ENCODE data around the gene RHBDD1.
A peak's percentile ranks its signal among the peaks of the same experiment; 100 is the strongest.
"Not testable (repeated sequence)": the region's sequence is repeated elsewhere in the genome, so short reads cannot be mapped to it uniquely, and the experiment has no call there.

RHBDD1 gene

DNA sequence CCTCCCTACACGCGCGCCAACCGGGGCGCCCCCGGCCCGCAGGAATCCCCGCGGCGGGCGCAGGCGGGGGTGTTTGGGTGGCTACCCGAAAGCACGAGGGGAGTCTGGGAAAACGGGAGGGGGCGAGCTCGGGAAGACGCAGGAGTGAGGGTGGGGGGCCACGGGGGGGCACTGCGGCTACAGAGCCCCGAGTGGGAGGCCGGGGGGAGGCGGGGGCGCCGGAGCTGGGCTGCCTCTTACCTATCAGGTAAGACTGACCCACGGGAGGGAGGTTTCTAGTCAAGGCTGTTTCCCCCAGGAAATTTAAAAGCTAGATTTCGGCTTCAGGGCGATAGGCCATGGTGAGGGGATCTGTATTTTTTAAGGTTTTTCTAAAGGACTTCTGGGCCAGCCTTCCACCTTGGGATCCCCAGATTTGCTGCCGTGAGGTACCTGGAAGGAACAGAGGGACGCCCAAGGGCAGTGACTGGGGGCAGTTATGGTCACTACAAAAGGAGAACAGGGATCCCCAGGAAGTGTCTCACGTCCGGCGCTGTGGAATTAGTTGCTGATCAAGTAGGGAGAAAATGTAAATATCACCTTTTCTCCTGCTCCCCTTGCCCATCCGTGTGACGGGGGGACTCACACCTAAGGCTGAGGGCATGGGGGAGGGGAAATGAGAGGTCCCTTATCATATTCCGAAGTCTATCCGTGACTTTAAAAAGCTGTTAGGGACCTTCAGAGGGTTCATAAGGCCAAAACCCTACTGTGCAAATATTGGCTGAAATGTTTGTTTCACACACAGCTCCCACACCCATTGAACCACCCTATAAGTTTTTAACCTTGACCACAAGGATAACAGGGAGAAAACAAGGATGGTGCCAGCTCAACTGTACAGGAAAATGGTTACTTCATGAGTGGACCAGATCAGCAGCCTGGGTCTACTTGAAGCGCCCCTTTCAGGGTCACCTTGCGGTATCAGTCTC, 35.6 kb upstream of the RHBDD1 start:
- DNase-seq, result no peak

DNA sequence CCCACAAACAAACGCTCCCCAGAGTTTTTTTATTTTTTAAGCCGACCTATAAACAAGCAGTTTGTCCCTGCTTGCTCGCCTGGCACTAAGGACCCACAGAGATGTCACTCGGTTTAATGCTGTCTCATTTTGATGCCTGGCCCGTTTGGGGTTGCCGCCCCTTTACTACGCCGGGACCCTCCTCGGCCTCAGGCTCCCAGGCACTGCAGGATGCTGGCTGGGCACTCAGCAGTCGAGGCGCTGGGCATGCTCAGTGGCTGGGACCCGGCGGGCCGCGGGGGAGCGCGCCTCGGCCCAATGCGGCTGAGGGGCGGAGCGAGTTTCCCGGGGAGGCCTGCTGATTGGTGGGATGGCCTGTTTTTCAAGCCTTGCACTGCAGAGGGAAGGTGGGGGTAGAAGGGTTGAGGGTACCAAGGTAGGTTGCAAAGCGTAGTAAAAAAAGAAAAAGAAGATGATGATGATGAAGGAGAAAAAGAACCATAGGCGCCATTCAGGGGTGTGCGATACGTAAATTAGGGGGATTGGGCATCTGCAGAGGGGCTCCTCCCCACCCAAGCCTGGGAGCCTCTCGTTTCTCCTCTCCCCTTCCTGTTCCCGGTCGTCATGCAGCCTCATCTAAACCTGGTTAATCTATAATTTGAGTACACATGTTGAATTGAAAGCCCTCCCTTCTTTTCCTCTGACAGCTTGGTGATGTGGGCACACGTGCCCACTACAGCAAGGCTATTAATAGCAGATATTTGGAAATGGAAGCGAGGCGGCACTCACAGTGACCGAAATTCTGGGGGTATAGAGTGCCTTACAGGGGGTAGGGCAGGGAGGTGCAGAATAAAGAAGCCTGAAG, 34.7 kb upstream of the RHBDD1 start:
- peak; percentile 74 to 80 for DNase-seq

DNA sequence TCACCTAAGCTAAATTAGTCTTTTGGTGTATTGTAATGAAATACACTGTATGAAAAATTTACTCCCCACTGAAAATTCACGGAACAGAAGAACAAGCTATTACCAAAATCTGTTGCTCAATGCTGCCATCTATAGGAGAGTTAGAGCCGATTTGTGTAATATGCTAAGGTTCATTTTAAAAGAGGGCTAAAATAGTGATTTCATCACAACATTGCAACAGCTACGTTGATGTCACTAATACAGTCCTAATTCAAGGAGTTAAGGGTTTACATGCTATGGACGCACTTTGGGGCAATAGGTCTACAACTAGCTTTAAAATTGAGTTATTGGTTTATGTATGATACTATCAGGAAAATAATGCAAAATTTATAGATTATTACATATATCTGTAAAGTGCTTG, 33.3 kb upstream of the RHBDD1 start:
- peak in 1 of 2 donors; percentile 80 for DNase-seq

DNA sequence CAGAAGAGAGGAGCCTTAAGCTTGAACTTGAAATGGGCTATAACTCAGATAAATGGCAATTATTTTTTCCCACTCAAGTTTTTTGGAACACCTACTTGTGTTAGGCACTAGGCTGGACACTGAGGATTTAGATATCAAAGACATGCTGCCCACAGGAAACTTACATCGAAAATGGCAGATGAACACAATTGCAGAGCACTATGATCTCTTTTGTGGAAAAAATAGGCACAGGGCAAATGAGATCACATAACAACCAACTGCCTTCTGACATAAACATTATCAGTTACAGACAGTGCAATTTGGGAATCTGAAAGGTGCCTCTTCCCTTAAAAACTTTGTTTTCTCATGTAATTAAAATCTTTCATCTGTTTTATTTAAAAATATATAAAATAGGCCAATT, 32.4 kb upstream of the RHBDD1 start:
- DNase-seq, result no peak

DNA sequence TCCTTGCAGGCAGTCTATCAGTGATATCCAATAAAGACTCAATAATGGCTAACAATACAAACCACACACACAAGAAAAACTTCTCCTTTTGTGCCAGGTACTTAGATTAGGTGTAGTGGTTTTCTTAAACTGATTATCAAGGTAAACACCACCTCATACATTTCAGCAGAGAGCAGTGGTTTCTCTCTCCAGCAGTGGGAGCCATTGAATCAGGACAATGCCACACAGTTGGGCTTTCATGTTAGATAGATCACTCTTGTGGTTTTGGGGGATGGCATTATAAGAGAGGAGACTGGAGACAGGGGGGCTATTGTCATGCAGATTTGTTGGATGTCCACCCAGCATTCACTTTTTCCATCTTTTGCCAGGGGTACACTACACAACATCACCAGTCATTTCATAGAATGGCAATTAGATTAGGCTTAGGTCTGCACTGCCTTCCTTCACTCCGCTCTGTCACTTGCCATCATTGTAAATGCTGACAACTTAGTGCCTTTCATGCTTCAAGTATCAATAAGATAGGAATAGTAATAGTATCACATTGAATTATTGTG, 22.6 kb upstream of the RHBDD1 start:
- no peak for DNase-seq

DNA sequence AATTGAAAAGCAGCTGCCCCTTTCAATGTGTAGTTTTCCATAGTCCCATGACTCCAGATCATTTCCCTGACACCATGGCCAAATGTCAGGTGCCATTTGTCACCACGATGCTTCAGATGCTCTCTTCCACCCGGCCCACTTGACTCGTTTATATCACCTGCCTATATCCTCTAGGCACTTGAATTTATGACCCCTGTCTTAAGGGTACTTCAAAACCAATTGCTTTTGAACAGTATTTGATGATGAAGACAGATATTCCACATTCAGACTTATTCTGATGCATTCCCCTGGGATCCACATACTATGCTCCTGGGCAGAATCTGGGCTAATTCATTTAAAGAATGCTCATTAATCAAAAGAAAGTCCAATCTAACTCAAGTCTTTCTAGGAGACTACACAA, 16.9 kb upstream of the RHBDD1 start:
- no peak for DNase-seq

DNA sequence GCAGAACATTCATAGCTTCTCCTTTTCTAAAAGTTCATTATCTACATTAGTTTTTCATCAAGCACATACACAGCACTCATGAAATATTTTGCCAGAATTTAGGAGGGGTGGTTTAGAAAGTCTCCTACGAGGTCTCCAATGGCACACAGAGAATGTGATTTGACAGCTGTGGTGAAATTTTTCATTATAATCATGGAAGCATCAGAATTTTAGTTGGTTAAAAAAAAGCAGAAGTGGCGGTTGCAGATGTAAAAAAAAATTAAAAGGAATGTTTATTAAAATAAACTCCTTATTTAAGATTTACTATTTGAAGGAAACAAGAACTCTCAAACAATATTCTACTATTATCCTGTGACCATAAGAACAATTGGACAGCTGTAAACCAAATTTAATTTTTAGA, 10.8 kb upstream of the RHBDD1 start:
- no peak for DNase-seq

DNA sequence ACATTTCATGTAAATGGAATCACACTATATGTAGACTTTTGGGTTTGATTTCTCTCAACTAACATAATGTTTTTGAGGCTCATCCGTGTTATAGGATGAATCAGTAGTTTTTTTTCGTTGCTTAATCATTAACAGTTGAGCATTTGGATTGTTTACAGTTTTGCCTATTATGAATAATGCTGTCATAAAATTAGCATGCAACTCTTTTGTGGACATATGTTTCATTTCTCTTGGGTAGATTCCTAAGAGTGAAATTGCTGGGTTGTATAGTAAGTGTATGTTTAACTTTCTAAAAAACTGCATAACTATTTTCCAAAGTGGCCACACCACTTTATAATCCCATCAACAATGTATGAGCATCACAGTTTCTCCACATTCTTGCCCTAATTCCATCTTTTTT, 7.7 kb upstream of the RHBDD1 start:
- DNase-seq, result no peak

DNA sequence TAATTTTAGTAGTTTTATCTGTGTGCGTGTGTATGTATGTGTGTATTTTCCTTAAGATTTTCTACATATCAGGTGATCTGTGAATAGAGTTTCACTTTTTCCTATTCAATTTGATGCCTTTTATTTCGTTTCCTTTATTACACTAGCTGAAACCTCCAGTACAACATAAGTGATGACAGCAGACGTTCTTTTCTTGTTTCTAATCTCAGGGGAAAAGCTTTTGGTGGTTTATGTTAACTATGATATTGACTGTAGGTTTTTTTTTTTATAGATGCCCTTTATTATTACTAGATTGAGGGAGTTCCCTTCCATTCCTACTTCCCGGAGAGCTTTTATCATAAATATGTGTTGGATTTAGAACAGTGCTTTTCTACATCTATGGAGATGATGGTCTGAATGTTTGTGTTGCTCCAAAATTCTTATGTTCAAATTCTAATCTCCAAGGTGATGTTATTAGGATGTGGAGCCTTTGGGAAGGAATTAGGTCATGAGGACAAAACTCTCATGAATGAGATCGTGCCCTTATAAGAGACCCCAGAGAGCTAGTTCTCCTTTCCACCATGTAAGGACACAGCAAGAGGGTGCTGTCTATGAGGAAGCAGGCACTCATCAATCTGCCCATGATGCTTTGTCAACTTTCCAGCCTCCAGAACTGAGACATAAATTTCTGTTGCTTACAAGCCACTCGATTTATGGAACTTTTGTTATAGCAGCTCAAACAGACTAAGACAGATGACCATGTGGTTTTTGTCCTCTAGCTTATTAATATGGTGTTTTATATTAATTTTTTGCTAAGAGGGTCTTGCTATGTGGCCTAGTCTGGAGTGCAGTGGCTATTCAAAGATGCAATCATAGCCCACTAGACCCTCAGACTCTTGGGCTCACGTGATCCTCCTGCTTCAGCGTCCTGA, 5.9 kb upstream of the RHBDD1 start:
- no peak for DNase-seq

DNA sequence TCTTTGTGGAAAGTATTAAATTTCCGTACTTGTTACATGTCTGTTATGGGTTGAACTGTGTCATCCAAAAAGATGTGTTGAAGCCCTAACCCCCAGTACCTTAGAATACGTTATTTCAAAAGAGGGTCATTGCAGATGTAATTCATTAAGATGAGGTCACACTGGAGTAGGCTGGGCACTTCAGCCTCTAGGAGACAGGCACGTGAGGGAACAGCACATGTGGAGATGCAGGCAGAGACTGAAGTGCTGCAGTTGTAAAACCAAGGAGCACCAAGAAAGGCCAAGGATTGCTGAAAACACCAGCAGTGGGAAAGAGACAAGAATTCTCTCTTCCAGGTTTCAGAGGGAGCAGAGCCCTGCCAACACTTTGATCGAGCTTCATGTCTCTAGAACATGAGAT, 4.6 kb upstream of the RHBDD1 start:
- no peak for DNase-seq

DNA sequence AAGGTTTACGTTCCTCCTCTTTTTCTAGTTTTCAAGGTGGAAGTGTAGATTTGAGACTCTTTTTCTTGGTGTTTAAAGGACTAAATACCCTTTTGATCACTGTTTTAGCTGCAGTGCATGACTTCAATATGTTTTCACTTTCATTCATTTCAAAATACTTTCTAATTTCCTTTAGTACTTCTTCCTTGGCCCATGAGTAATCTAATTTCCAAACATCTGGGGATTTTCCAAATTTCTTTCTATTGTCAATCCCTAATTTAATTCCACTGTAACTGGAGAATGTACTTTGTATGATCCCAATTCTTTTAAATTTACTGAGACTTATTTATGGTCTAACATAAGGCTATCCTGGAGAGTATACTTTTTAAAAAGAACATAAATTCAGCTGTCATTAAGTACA, 3.8 kb upstream of the RHBDD1 start:
- DNase-seq, result no peak

DNA sequence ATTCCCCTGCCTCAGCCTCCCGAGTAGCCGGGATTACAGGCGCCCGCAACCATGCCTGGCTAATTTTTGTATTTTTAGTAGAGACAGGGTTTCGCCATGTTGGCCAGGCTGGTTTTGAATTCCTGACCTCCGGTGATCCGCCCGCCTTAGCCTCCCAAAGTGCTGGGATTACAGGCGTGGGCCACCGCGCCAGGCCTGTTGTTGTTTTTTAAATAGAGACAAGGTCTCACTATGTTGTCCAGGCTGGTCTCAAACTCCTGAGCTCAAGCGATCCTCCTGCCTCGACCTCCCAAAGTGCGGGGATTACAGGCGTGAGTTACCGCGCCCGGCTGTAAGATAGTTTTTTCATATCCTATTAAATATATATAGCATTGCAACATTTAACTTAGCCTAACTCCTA, 974 bp upstream of the RHBDD1 start:
- DNase-seq, result not testable (repeated sequence)

DNA sequence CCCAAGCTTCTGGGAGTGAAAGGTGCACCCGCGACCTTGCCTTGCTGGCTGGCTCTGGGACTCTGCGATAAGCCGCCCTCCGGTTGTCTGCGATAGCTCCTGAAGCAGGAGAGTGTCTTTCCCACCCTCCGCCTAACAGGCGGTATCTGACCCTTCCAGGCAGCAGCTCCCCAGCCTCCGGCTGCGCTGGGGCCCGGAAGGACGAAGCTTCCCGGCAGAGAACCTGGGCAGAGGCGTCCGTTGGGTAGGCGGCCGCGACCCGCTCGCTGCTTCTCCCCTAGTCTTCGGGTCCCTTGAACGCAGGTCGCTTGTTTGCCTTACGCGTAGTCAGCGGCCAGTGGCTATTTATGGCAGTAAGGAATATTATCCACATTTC, 446 bp upstream of the RHBDD1 start:
- no peak for DNase-seq

DNA sequence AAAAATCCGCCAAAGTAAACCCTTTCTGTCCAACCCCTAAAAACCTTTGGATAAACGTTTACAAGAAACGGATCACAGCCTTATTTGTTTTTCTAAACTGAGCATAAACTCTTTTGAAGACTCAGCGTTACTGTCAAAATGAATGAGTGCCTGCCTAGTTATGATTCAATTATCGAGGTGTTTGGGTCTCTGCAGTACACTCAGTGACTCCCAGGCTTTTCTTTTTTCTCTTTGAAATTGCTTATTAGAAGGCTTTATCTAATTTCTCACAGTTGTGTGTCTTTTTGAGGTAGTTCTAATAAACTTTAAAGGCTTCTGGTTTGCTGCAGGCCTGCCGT, 663 bp downstream of the RHBDD1 start:
- DNase-seq, result no peak

DNA sequence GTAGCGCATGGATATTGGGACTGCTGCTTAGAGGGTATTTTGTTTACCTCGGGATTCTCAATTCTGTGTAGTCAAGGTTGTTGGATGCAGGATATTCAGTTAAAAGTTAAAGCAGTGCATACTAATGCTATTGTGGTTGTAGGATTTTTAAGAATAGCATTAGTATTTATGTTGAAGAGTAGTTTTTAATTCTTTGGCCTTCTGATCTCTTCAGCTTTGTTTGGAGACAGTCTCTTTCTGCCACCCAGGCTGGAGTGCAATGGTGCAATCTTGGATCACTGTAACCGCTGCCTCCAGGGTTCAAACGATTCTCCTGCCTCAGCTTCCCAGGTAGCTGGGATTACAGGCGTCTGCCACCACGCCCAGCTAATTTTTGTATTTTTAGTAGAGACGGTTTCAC, 1.5 kb downstream of the RHBDD1 start:
- DNase-seq, result no peak

DNA sequence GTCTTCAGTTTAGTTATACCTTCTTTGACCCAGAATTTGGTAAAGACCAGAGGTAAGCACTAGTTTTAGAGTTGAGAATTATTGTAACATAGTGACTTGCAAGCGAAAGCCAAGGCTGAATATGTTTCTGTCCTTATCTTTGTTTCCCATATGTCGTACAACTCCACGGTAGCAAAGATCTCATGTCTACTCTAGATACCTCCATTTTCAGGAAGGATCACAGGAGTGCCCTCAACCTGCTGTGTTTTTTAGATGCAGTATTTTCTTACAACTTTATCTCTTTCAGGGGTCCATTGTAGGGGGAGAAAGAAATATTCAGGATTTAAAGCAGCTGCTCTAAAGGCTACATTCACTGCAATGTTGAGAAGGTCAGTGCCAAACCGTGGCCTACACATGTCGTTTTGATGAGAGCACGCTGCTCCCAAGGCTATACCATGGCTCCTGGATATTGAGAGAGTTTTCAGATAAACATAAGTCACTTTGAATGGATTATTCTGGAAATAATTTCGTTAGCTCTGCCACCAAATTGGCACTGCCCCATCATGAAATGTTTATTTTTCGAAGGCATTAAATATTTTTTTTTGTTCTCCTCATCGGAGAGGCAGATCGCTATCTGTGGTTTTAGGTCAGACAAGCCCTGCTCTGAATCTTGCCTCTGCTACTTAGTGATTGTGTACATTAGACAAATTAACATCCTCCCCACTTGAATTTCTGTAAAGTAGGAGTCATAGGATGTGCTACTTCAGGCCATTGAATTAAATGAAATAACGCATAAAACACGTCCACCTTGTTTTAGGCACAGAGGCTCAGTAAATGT, 2.1 kb downstream of the RHBDD1 start:
- peak in 1 of 2 donors; percentile 43 for DNase-seq

DNA sequence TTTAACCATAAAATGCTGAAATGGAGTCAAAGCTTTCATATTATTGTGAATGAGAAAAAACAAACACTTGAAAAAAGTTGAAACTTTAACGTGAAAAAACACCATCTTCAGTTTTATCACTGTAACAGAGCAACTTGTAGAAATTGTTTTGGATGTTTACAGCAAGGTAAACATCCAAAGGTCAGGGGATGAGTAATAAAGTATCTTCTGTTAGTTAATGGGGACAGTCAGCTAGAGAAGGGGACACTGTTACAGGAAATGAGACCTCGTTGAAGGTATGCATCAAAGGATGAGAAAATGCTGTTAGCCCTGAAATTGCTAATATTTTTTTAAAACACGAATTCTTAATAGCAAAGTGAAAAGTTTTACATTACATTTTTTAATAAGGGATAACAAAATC, 2.9 kb downstream of the RHBDD1 start:
- peak in 1 of 2 donors; percentile 15 for DNase-seq

DNA sequence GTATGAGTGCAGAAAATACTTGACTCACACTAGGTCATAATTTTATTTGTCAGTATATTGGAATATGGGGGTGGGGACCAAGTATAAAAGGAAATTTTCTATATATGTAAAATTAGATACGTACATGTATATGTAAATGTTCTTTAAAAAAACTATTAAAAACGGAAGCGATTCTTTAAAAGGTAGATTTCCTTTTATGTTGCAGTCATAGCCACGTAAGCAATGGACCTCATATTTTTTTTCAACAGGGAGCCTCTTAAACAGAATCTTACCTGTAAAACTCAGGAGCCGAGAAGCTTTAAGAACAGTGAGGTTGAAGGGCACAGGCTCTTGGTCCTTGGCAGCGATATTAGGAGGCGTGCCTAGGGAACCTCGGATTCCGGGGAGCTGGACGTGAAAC, 3.3 kb downstream of the RHBDD1 start:
- DNase-seq, result peak in 1 of 2 donors; percentile 59

DNA sequence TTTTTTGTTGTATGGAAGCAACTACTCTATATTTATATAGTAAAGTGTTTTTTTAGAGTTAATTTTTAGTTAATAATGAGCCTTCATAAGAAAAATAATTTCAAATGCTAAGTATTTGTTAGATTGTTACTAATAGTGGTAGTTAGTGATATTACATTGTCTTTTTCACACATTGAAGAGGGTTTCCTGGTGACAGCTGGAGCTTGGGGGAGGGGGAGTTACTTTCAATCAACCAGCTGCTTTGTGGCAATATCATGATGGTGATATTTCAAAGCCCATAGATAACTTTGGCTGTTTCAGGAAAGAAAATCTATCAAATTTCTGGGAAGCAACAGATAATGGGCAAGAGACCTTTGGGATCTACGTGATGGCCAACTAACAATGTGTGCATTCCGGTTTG, 4.1 kb downstream of the RHBDD1 start:
- DNase-seq, result peak in 1 of 2 donors; percentile 26

DNA sequence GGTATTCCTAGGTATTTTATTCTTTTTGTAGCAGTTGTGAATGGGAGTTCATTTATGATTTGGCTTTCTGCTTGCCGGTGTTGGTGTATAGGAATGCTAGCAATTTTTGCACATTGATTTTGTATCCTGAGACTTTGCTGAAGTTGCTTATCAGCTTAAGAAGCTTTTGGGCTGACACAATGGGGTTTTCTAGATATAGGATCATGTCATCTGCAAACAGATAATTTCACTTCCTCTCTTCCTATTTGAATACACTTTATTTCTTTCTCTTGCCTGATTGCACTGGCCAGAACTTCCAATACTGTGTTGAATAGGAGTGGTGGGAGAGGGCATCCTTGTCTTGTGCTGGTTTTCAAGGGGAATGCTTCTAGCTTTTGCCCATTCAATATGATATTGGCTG, 7.1 kb downstream of the RHBDD1 start:
- not testable (repeated sequence) for DNase-seq

DNA sequence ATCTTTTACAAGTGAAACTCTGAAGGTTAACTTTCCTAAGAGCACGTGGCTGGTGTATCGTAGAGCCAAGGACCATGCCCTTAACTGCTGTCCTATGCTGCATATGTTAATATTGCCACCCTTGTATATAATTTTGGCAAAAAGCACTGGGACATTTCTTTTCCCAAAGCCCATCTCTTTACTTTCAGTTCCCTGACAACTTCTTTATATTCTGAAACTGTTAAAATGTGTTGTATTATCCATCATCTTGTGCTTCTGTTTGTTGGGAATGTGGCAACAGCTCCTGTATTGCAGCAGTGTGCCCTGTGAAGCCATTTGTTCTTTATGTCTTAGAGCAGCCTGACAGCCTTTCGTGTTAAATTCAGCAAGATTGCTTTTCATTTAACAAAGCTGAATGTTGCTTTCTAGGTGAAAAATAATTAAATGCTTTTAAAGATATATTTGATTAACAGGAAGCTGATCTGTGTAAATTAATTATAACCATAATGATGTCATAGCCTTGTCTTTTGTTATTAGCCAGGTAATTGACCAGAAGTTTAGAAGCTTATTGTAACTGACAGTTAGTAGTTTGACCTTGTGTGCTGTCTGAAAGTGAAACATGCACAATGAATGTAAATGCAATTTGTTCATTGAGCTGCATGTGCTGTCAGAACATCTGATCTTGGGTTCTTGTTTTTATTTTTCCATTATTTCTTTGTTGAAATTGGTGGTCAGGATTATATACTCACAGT, 9.7 kb downstream of the RHBDD1 start:
- no peak for DNase-seq
